Stimulated activated CD4-positive, alpha-beta T cell treated with anti-CD3 and anti-CD28 coated beads, Interleukin-12 subunit alpha, Interleukin-12 subunit beta, amount 100 ng/mL, for 24 hours (primary cell): ENCODE measurements around the gene SECTM1.
"Not testable (repeated sequence)": the region's sequence is repeated elsewhere in the genome, so short reads cannot be mapped to it uniquely, and the experiment has no call there.

ENCODE experiments used
- DNase-seq, 2 experiments: peaks; one replicate each; pipeline ENCODE4 v3.0.0-alpha.2; 2020; ENCODE audit warnings: low read depth in 2 of 2

The SECTM1 gene

DNA sequence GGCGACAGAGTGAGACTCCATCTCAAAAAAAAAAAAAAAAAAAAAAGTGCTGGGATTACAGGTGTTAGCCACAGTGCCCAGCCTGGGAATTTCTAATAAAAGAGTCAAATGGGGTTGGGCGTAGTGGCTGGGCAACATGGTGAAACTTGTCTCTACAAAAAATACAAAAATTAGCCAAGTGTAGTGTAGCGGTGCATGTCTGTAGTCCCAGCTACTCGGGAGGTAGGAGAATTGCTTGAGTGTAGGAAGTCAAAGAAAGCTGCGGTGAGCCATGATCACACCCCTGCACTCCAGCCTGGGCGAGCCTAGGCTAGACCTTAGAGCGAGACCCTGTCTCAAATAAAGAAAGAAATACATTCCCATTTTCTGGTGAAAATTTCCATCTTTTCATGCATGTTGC lies 35.6 kb upstream of the SECTM1 start:
- no peak for DNase-seq

DNA sequence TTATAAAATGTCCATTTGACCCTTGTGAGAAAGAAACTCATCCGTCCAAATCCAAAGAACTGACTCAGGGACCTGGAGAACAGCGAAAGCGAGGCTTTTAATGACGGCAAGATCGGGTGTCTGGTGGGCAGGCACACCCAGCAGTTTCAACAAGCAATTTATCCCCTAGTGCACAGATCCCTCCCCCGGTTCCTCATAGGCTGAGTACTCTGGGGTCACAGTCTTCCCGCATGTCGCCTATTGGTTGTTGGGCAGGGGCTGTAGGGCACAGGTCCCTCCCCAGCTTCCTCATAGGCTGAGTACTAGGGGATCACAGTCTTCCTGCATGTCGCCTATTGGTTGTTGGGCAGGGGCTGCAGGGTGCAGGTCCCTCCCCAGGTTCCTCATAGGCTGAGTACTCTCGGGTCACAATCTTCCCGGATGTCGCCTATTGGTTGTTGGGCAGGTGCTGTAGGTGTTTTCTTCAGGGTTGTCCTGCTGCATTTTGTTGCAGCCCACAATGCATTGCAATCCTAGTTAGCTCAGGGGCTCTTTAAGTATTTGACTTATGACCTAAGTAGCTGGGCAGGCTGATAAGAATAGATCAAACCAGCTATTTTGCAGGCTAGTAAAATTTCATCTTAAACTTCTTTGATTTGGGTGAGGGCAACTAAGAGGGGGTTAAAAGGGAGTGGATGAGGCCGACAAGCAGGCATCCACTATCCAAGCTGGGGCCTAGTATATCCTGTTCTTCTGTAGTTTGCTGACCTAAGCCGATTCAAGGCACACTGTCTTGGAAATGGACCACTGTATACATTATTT lies 34.4 kb upstream of the SECTM1 start:
- no peak for DNase-seq

DNA sequence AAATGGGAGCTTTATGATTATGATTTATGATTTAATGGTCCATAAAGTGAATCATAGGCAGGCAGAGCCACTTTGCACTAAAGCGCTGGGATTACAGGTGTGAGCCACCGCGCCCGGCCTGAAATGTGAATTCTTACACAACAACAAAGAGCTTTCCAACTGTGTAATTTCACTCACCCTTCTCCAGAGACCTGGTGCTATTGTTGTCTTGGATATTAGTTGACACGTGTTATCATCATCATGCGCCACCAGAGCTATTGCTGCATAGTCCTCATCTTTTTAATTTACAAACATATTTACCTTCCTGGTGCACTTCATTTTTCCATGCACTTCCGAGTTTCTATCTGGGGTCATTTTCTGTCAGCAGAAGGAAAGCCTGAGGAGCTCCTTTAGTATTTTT lies 33.2 kb upstream of the SECTM1 start:
- no peak for DNase-seq

DNA sequence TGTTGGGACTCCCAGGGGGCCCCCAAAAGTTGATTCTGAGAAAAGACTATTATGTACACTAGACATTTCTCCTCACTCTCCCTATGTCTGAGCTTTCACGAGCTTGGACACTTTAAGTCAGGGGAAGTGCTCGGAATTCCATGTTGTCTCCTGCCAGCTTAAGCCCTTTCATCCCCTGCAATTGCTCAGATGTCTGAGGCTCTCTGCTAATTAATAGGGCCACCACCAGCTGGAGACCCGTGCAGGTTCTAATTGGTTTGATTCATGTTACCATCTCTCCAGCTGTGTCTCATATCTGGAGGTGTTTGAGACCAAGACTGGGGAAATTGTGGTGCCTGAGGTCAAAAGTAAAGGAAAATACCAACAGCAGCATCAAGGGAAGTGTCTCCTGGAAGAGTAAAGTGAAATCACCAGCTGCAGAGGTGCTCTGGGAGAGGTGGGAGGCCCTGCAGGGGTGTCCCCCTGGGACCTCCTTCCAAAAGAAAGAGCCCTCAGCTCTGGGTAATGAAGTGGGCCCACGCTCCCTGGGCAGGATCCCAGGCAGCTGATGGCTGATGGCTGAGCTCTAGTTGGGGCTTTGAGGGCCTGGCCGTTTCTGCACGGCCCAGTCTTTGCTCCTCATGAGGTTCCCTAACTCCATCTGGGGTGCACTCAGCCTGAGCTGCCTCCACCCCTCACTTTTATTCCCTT lies 32.2 kb upstream of the SECTM1 start:
- no peak for DNase-seq

DNA sequence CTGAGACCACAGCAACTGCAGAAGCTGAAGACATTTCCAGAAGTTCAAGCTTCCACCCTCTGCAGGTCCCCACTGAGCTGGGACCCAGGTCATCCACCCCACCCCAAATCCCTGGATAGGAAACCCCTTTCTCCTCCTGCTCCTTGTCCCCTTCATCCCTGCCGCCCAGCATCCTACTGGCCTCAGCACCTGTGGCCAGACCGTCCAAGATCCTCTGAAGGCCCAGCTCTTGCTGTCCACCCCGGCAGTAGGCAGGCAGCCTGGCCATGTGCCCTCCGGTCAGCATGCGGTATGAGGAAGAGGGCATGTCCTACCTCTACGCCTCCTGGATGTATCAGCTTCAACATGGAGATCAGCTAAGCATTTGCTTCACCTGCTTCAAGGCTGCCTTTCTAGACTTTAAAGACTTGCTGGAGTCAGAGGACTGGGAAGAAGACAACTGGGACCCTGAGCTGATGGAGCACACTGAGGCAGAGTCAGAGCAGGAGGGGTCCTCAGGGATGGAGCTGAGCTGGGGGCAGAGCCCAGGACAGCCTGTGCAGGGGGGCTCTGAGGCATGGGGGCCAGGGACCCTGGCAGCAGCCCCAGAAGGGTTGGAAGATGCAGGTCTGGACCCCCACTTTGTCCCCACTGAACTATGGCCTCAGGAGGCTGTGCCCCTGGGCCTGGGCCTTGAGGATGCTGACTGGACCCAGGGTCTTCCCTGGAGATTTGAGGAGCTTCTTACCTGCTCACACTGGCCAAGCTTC lies 28.5 kb upstream of the SECTM1 start:
- DNase-seq = no peak

DNA sequence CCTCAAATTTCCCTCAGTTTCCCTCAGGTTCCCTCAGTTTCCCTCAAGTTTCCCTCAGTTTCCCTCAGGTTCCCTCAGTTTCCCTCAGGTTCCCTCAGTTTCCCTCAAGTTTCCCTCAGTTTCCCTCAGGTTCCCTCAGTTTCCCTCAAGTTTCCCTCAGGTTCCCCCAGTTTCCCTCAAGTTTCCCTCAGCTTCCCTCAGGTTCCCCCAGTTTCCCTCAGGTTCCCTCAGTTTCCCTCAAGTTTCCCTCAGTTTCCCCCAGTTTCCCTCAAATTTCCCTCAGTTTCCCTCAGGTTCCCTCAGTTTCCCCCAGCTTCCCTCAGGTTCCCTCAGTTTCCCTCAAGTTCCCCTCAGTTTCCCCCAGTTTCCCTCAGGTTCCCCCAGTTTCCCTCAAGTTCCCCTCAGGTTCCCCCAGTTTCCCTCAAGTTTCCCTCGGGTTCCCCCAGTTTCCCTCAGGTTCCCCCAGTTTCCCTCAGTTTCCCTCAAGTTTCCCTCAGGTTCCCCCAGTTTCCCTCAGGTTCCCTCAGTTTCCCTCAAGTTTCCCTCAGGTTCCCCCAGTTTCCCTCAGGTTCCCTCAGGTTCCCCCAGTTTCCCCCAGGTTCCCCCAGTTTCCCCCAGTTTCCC lies 26.0 kb upstream of the SECTM1 start:
- not testable (repeated sequence) for DNase-seq

DNA sequence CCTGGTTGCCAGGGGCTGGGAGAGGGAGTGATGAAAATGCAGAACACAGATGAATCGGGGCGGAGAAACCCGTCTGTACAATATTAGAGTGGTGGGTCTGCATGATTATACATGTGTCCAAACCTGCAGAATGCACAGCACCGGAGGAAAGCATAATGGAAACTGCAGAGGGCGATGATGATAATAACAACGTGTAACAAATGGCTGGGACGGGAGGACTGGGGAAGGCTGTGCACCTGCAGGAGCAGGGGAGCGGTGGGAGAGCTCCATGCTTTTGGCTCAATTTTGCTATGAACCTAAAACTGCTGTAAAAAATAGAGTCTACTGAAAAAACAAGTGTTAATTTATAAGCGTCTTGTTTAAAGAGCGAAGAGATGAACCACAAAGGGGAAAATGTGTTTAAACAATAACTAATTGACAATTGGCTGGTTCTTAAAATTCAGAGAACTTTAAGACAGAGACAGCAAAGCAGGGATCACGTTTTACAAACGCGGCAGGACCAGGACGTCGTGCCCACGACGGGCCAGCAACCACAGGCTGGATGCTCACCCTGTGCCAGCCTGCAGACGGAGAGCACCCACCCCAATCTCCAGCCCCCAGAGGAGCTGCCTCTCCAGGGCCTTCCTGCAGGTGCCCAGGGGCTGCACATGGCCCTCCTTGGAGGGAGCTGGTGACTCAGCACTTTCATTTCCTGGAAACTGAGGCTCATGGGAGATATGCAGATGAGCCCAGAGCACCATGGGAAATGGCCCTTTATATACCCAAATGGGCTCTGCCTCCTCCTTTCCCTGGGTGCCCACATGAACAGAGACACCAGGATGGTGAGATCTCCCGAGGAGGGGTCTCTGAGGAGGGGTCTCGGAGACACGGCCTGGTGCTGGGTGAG lies 25.1 kb upstream of the SECTM1 start, which contains the start of gene TEX19:
Gene TEX19, plus strand, starts transcription at position 783 of the 886 bp plus-strand sequence. CDS start 2,904 bp downstream, outside the sequence.
- DNase-seq = no peak

DNA sequence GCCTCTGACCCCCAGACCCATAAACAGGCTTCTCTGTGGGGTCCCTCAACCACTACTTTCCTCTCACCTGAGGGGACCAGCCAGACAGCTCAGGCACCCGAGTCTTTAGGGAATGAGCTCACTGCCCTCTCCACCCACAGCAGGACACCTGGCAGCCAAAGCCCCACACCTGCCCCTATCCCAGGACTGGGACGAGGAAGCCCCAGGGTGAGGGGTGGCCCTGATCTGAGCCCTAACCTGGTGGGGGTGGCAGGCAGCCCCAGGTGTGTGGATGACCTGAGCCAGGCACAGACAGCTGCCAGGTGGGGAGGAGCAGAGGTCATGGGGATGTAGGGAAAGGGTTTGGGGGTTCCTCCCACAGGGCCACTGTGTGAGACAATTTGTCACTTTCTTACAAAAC lies 23.8 kb upstream of the SECTM1 start:
- no peak for DNase-seq

DNA sequence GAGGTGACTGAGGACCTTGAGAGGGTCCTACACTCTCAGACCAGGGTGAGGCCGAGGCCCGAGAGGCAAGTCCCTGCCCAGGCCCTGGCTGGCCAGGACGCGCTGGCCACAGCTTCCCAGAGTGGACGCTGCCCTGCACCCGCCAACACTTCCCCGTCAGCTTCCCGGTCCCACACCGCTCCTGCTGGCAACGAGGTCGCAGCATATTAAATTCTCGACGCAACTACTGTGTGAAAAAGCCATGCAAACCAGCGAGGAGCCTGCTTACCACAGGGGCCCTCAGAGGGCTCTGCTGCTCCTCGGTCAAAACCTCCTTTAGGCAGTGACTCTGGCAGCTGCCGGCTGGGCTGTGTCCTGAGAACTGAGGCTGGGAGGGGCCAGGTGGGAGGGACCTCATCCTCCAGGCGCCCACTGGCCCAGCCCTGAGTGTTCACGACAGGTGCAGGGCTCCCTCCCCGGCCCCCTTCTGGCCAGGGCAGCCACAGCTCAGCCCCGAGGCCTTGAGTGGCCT lies 23.3 kb upstream of the SECTM1 start:
- DNase-seq = no peak

DNA sequence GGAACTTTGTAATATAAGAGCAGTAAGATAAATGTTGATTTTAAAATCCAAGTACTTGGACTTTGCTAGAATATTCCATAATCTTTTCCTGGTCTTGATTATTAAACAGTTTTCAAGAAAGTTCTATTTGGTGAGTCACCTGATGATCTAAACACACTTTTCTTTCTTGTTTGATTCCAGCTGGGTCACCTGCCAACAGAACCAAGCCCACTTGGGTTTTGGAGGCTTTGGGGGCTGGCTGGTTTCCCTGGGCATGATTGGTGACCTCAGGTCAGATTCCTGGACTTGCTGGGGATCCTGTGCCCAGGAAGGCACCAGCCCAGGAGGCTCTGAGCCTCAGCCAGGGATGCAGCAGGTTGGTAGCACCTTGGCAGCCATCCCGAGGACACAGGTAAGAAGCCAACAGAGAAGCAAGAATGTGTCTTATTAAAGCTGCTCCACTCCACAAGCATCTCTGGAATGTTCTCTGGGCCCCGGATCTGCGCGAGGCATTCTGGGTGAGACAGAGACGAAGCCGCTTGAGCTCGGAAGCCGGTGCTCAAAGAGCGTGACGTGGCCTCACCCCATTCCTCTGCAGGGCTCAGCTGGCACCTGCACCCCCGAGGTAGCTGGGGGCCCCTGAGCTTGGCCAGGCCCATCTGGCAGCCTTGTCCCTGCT lies 22.3 kb upstream of the SECTM1 start:
- no peak for DNase-seq

DNA sequence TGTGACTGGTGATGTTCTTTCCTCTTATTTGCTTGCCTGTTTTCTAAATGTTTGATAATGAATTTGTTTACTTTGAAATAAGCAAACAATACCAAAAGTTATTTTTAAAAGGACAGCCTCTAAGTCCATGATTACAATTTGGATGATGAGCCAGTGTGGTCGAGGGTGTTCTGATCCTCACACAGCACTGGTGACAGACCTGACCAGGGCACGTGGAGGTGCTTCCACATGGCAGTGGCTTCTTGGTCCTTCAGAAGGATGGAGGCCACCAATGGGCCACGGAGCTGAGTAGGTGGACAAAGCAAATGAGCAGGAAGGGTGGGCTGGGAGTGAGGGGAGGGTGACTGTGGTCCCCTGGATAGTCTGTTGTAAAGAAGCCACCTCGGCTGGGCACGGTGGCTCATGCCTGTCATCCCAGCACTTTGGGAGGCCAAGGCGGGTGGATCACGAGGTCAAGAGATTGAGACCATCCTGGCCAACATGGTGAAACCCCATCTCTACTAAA lies 21.3 kb upstream of the SECTM1 start:
- no peak for DNase-seq

DNA sequence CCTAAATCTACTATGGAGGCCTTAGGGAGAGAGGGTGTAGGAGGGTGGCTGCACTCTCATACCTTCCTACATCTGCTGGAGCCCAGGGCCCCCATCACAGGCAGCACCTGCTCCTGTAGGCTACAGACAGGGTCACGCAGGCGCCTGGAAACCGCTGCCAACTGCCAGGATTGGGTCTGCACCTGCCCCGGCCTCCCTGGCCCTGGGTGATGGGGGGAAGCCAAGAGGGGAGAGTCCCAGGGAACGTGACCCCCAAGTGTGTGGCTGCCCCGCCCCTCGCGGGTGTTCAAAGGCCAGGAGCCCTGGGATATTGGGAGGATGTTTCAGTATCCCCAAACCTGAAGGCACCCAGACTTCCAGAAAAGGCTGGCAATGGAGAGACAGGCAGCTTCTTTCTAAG lies 19.9 kb upstream of the SECTM1 start:
- DNase-seq = no peak

DNA sequence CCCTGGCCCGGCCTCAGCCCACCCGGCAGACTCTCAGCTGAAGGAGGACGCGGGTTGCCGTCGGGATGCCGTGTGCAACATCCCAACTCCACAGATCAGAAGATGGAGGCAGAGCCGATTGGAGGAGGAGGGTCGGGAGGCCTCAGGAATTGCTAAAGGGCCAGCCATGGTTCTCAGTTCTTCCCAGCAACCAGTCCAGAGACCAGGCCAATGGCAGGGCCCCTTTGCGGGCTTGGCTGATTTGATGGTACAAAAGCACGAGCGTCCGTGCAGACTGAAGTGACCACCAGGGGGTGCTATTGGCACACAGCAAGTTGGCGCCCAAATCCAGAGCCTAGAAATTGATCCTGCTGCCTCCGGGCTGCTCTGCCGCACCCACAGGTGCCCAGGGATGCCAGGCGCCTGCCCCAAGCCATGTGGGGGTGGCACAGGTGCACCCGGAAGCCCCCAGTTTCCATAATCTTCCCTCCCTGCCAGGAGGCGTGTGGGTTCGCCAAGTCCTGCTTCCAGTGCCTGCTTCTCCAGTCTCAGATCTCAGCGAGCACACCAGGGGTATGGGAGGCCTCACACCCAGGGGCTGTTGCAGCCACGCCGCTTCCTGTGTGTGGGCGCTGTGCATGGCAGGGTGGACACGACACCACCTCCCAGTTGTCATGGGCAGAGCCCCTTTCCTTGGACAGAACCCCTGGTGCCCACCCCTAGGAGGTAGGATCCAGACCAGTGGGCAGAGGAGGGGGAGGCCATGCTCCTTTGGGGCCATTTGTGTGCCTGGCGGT lies 18.3 kb upstream of the SECTM1 start:
- peak; percentile 65 to 80 for DNase-seq

DNA sequence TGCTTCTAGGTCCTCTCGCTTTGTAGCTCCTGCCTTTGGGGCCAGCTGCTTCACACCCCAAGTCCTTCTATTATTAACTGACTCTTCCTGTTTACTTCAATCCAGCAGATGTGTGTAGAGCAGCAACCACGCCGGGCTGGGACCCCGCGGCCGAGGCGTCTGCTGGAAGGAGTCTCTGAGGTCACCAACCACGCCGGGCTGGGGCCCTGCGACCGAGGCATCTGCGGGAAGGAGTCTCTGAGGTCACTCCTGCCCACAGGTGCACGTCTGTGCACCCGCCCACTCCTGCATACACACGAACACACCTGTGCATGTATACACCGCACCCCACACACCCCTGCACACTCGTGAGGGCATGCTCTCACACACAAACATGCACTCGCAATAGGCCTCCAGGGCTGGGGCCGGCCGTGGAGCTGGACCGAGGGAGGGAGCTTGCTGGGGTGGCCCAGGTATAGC lies 17.7 kb upstream of the SECTM1 start:
- DNase-seq = no peak

DNA sequence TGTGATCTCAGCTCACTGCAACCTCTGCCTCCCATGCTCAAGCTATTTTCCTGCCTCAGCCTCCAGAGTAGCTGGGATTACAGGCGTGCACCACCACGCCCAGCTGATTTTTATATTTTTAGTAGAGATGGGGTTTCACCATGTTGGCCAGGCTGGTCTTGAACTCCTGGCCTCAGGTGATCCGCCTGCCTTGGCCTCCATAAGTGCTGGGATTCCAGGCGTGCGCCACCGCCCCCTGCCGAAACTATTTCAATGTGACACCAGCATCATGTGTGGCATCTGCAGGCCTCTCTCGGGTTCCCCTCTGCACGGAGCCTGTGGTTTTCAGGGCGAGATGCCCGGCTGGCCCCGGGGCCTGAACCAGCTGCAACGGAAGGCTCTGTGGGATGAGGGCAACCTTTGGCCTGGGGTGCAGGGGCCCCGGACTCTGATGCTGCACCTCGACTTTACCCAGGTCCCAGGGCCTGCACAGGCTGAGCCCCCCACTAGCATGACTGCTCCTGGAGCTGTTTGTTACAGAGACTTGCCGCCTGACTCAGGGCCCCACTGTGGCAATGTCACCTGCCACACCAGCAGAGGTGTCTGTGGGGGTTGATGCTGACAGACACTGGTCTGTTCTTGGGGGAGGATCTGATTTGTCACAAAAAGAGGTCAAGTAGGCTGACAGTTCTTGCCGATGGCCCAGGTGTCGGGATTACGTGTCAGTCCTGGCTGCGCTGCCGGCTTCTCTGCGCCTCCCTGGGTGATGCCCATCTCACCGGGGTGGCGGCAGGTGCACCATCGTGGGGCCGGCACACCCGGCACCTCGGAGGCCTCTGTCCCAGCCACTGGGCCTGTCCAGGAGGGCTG lies 16.8 kb upstream of the SECTM1 start:
- peak in 1 of 2 experiments; percentile 45 for DNase-seq

DNA sequence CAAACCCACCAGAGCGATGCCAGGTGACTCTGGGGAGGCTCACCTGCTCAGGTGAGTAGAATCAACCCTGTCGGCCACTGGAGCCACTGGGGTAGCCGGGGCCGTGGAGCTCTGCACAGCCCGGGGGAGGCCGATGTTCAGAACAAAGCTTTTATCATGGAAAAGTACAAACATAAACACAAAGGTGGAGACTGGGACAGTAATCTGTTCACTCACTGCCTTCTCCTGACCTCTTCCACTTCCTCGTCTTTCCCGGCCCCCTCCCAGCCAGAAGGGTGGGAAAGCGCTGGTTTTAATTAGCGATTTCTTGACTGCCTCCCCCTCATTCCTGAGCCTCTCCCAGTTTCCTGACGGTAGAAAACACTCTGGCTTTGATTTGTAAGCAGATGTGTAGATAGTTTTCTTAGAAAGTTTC lies 15.7 kb upstream of the SECTM1 start:
- no peak for DNase-seq

DNA sequence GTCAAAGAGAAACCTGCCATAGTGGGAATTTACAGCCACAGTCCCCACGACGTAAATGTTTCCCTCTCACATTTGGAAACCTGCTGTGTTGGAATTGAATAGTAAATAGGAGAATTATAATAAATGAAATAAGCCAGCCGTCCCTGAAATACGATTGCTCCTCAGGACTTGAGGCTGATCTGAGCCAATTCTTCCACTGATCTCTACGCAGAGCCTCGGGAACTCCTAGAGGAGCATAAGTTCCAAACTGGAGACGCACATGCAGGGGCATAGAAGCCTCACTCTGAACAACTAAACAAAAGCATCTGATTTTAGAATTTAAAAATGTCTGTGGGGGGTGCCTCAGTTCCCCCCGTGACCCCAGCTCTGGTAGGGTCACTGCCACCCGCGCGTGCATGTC lies 15.3 kb upstream of the SECTM1 start:
- DNase-seq = no peak

DNA sequence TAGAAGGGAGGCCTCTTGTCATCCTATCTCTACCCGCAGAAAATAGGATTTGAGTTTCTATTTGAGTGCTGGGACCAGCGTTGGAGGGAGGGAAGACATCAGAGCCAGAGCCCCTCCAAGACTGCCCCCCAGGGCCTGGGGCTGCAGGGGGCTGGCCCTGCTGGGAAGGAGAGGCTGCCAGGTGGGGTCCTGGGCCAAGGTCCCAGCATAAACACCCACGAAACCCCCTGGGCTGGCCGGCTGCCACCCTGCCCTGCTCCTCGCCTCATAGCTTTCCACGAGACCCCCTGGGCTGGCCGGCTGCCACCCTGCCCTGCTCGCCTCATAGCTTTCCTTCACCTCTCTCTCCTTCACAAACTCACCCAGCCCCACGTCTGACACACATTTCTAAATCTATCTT lies 14.9 kb upstream of the SECTM1 start:
- no peak for DNase-seq
